CD14-positive monocyte (primary cell): ENCODE data around the gene WHRN. TPM values are rescaled to one million over a fixed set of nuclear protein-coding genes. Genes with fewer than 3 reads are reported as not detected.
A peak's percentile ranks its signal among the peaks of the same experiment; 100 is the strongest.

Source experiments
- DNase-seq, 3 donors: peaks; one replicate each; pipeline ENCODE4 v3.0.0-alpha.2; 2011 to 2022
- H2AFZ ChIP-seq: 2 replicates; pipeline ENCODE4 v1.6.0; 2012; ENCODE audit warnings: mild to moderate bottlenecking, low read depth, low read length, inconsistent platforms; ENCODE audit not compliant: insufficient read depth, poor library complexity, severe bottlenecking
- H3K27ac ChIP-seq, 2 donors: 1 replicate in 1 of 2; 2 replicates in 1 of 2; pipeline ENCODE4 v1.5.1; 2012 to 2013; ENCODE audit warnings: low read length in 2 of 2, control low read depth in 1 of 2, inconsistent platforms in 1 of 2, low read depth in 1 of 2, mild to moderate bottlenecking in 1 of 2
- H3K27me3 ChIP-seq, 2 donors: one replicate each; pipeline versions ENCODE4 v1.6.0 to v1.6.1; 2011 to 2013; ENCODE audit warnings: low read length in 2 of 2; ENCODE audit not compliant: control insufficient read depth in 2 of 2, insufficient read depth in 2 of 2
- H3K36me3 ChIP-seq, 2 donors: replicated peaks in 1 of 2; 1 replicate in 1 of 2; 2 replicates in 1 of 2; pipeline versions ENCODE4 v1.5.1 to v1.6.1; 2012 to 2013; ENCODE audit warnings: low read length in 2 of 2, control low read depth in 1 of 2, inconsistent platforms in 1 of 2, mild to moderate bottlenecking in 1 of 2; ENCODE audit not compliant: insufficient read depth in 2 of 2, control insufficient read depth in 1 of 2
- H3K4me1 ChIP-seq, 2 donors: 1 replicate in 1 of 2; 2 replicates in 1 of 2; pipeline versions ENCODE4 v1.5.1 to v1.6.1; 2012 to 2013; ENCODE audit warnings: low read length in 2 of 2, control low read depth in 1 of 2, inconsistent platforms in 1 of 2, mild to moderate bottlenecking in 1 of 2, moderate library complexity in 1 of 2; ENCODE audit not compliant: insufficient read depth in 2 of 2, control insufficient read depth in 1 of 2
- H3K4me2 ChIP-seq: replicated peaks from 2 replicates; pipeline ENCODE3; 2012; ENCODE audit warnings: low read length, moderate library complexity, mild to moderate bottlenecking; ENCODE audit not compliant: poor library complexity, severe bottlenecking; ENCODE audit errors: extremely low read depth
- H3K4me3 ChIP-seq, 3 experiments: fragments of 200-600 bp in 1 of 3; sonication (generic) in 1 of 3; replicated peaks in 1 of 3; 1 replicate in 2 of 3; 2 replicates in 1 of 3; pipeline ENCODE4 v1.5.1; 2011 to 2013; ENCODE audit warnings: low read length in 3 of 3, mild to moderate bottlenecking in 3 of 3, control low read depth in 2 of 3, low read depth in 2 of 3, inconsistent platforms in 1 of 3, moderate library complexity in 1 of 3
- H3K79me2 ChIP-seq: 2 replicates; pipeline ENCODE4 v1.6.0; 2012; ENCODE audit warnings: mild to moderate bottlenecking, control low read depth, inconsistent platforms, low read length, moderate library complexity; ENCODE audit not compliant: insufficient read depth
- H3K9ac ChIP-seq: 2 replicates; pipeline ENCODE4 v1.6.0; 2017; ENCODE audit warnings: low read length, mild to moderate bottlenecking; ENCODE audit not compliant: insufficient read depth, poor library complexity, severe bottlenecking
- H3K9me3 ChIP-seq, 2 donors: replicated peaks in 1 of 2; 1 replicate in 1 of 2; 2 replicates in 1 of 2; pipeline versions ENCODE4 v1.5.1 to v1.6.1; 2012 to 2013; ENCODE audit warnings: low read length in 2 of 2, control low read depth in 1 of 2; ENCODE audit not compliant: control insufficient read depth in 1 of 2, insufficient read depth in 1 of 2
- H4K20me1 ChIP-seq: 2 replicates; pipeline ENCODE4 v1.6.0; 2012; ENCODE audit warnings: mild to moderate bottlenecking, low read length, control low read depth, moderate library complexity; ENCODE audit not compliant: insufficient read depth
- H3K27ac Mint-ChIP-seq, 7 donors: one replicate each; pipeline ENCODE4 v1.8.0; 2020; ENCODE audit warnings: mild to moderate bottlenecking in 7 of 7, mixed read lengths in 7 of 7, moderate library complexity in 6 of 7, inconsistent platforms in 2 of 7
- H3K27me3 Mint-ChIP-seq, 3 donors: one replicate each; pipeline ENCODE4 v1.8.0; 2021 to 2022; ENCODE audit warnings: low read depth in 3 of 3, mild to moderate bottlenecking in 3 of 3, mixed read lengths in 3 of 3, moderate library complexity in 3 of 3, inconsistent platforms in 1 of 3
- H3K36me3 Mint-ChIP-seq, 2 donors: one replicate each; pipeline ENCODE4 v1.8.0; 2020; ENCODE audit warnings: mixed read lengths in 2 of 2, inconsistent platforms in 1 of 2, mild to moderate bottlenecking in 1 of 2
- H3K4me1 Mint-ChIP-seq: one replicate; pipeline ENCODE4 v1.8.0; 2020; ENCODE audit warnings: mild to moderate bottlenecking, mixed read lengths
- H3K4me3 Mint-ChIP-seq, 2 donors: one replicate each; pipeline ENCODE4 v1.8.0; 2020; ENCODE audit warnings: mild to moderate bottlenecking in 2 of 2, mixed read lengths in 2 of 2, moderate library complexity in 1 of 2
- H3K9me3 Mint-ChIP-seq, 7 donors: one replicate each; pipeline ENCODE4 v1.8.0; 2020 to 2022; ENCODE audit warnings: mixed read lengths in 7 of 7, mild to moderate bottlenecking in 6 of 7, moderate library complexity in 6 of 7, inconsistent platforms in 2 of 7
- WGBS: methylation state at CpG from one replicate; pipeline ENCODE4 v1.1.5; 2013; ENCODE audit warnings: missing lambda C conversion rate; ENCODE audit not compliant: insufficient coverage; 5-methylcytosine and 5-hydroxymethylcytosine counted together
- intact Hi-C, 2 donors: fragments of 100-400 bp; cut with micrococcal nuclease; formaldehyde crosslinking; loops; one replicate each; pipeline versions ENCODE4 v1.15.0 to v1.15.1; 2023
- polyA plus RNA-seq, 3 donors: library from polyadenylated mRNA; depleted of rRNA in 1 of 3; unstranded in 2 of 3; stranded (reverse) in 1 of 3; fragments of 300-500 nt in 2 of 3; fragments of >200 nt in 1 of 3; fragmentation: Illumina TruSeq in 2 of 3; gene quantifications; 1 replicate in 2 of 3; 2 replicates in 1 of 3; pipeline ENCODE4 v1.2.3, GENCODE V29; 2012 to 2021
- TF ChIP-seq, protein P1 (sequence below): fragments of 200-600 bp; IDR thresholded peaks from one replicate; pipeline ENCODE4 v1.8.0; 2022; ENCODE audit warnings: antibody characterized with exemption, mild to moderate bottlenecking

WHRN gene
- polyA plus RNA-seq, 3 donors: 0.13 to 0.59 (median 0.30) TPM

DNA sequence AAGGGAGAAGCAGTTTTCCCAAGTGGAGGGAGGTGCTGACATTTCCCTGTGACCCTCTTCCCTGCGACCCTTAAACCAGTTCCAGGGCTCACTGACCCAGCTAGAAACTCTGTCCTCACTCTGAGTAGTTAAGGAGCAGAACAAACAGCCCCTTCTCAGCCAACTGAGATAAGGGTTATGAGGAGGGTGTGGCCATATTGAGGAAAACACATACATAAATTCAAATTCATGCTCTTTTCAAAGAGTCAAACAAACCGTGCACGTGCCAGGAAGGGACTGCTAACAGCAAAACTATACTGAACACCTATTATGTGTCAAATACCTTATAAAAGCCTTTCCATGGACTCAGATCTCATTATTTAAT lies 112.5 kb downstream of the WHRN start:
- 80% methylated on average over 1 of the region's 3 CpGs for WGBS
- Mint-ChIP-seq H3K4me3 (no peak overlapping the region), H3K36me3 (peaks cover 43 to 68% of the 10 kb centered on the region in 2 donors), H3K9me3 (peaks cover 0 to 3% (median 0%) of the 10 kb centered on the region in 7 donors), H3K4me1 (peaks cover 80% of the 10 kb centered on the region), H3K27ac (peak overlapping the region in 1 of 7 donors; percentile 61), H3K27me3 (peaks cover 0 to 3% (median 0%) of the 10 kb centered on the region in 3 donors)
- intact Hi-C loops: loop anchor here in 1 of 2 donors (10.0 kb wide), 1 partner anchor 48 kb away; no protein-coding TSS in a partner anchor
- Histone ChIP-seq H3K27me3 (no peaks in the 10 kb centered on the region), H3K4me2 (no peak overlapping the region), H3K9me3 (no peaks in the 10 kb centered on the region), H3K9ac (no peak overlapping the region), H3K36me3 (peaks cover 6 to 34% of the 10 kb centered on the region in 2 donors), H2AFZ (no peak overlapping the region), H4K20me1 (peaks cover 79% of the 10 kb centered on the region), H3K79me2 (peaks cover 98% of the 10 kb centered on the region), H3K27ac (peak overlapping the region in 1 of 2 donors; percentile 6), H3K4me1 (peaks cover 67 to 86% of the 10 kb centered on the region in 2 donors), H3K4me3 (no peak overlapping the region)
- DNase-seq: no peak
- TF ChIP-seq, protein P1, sequence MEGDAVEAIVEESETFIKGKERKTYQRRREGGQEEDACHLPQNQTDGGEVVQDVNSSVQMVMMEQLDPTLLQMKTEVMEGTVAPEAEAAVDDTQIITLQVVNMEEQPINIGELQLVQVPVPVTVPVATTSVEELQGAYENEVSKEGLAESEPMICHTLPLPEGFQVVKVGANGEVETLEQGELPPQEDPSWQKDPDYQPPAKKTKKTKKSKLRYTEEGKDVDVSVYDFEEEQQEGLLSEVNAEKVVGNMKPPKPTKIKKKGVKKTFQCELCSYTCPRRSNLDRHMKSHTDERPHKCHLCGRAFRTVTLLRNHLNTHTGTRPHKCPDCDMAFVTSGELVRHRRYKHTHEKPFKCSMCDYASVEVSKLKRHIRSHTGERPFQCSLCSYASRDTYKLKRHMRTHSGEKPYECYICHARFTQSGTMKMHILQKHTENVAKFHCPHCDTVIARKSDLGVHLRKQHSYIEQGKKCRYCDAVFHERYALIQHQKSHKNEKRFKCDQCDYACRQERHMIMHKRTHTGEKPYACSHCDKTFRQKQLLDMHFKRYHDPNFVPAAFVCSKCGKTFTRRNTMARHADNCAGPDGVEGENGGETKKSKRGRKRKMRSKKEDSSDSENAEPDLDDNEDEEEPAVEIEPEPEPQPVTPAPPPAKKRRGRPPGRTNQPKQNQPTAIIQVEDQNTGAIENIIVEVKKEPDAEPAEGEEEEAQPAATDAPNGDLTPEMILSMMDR: no peak

DNA sequence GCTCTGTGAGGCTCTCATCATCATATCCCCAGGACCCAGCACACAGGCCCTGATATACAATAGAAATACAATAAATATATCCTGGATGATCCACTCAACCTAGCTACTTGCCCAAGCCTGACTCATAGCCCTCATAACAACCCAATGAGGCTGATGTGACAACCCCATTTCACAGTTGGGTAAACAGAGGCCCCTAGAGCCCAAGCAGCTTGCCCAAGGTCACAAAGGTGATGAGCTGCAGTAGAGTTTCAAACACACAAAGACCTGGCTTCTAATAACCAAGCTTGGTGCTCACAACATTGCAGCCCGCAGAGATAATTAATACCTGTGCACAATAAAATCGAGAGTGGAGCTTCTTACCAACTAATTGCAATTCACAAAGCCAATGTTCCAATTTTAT lies 114.3 kb downstream of the WHRN start:
- H3K79me2 ChIP-seq: peaks cover 100% of the 10 kb centered on the region

More for the DNA sequence above, 114.3 kb downstream of the WHRN start:
- H3K9me3 Mint-ChIP-seq: peaks cover 0 to 3% (median 0%) of the 10 kb centered on the region in 7 donors
- Histone ChIP-seq H3K27me3 (no peaks in the 10 kb centered on the region), H3K36me3 (peaks cover 6 to 31% of the 10 kb centered on the region in 2 donors), H3K27ac (peak overlapping the region in 1 of 2 donors; percentile 100), H3K4me2 (no peak overlapping the region), H4K20me1 (peaks cover 61% of the 10 kb centered on the region), H3K4me3 (no peak overlapping the region), H3K9ac (no peak overlapping the region), H3K4me1 (peaks cover 55 to 76% of the 10 kb centered on the region in 2 donors), H3K9me3 (no peaks in the 10 kb centered on the region), H2AFZ (no peak overlapping the region)
- peaks cover 69% of the 10 kb centered on the region for H3K4me1 Mint-ChIP-seq
- H3K36me3 Mint-ChIP-seq: peaks cover 42 to 64% of the 10 kb centered on the region in 2 donors
- intact Hi-C loops: loop anchor here in 1 of 2 donors (10.0 kb wide), 1 partner anchor 46 kb away; no protein-coding TSS in a partner anchor
- DNase-seq: no peak
- 92% methylated on average over 2 of the region's 2 CpGs for WGBS
- peak overlapping the region in 2 of 7 donors; percentile 96 to 99 for H3K27ac Mint-ChIP-seq
- H3K27me3 Mint-ChIP-seq: peaks cover 0 to 3% (median 0%) of the 10 kb centered on the region in 3 donors
- TF ChIP-seq, protein P1: no peak
- no peak overlapping the region for H3K4me3 Mint-ChIP-seq
